K562 (cell line): ENCODE results near the gene LRRC15. TPM values are rescaled to one million over a fixed set of nuclear protein-coding genes. Genes with fewer than 3 reads are reported as not detected.

Source experiments
- ATAC-seq: fragments of 200-7000 bp; cut with Tn5 transposase; 3 replicates; pipeline ENCODE4 v1.9.1; 2020; ENCODE audit warnings: moderate library complexity
- BruUV-seq: library from RNA; stranded (reverse); fragments of 400-500 nt; replicated peaks from 2 replicates; lab custom pipeline; 2021; lab: Mats Ljungman, UMichigan
- CTCF ChIA-PET: fragments of 300-600 bp; formaldehyde crosslinking; extraction: SDS; loops from one replicate; lab custom pipeline; 2021; ENCODE audit warnings: low intra/inter-chr PET ratio; lab: Yijun Ruan, JAX
- POLR2A ChIA-PET: fragments of 300-600, 350-650 bp; sonication (Branson Sonifier 250); formaldehyde crosslinking; extraction: SDS; loops from one replicate; lab custom pipeline; 2021; ENCODE audit warnings: antibody characterized with exemption, inconsistent platforms; lab: Yijun Ruan, JAX
- DNase-seq, 4 experiments: peaks; one replicate each; pipeline versions ENCODE4 v3.0.0 to v3.0.0-alpha.2; 2011 to 2018; ENCODE audit warnings: low spot score in 3 of 4, mixed read lengths in 3 of 4; ENCODE audit errors: extremely low read depth in 1 of 4
- FAIRE-seq: peaks from 2 replicates; lab custom pipeline; 2011; peaks lifted over from hg19 to GRCh38; lab: Jason Lieb, UNC
- H2AFZ ChIP-seq: 2 replicates; pipeline ENCODE4 v1.6.0; 2011; ENCODE audit warnings: low read depth, low read length, control low read depth, inconsistent platforms
- H3K27ac ChIP-seq: fragments of 200-600 bp; 3 replicates; pipeline ENCODE4 v1.8.0; 2011; ENCODE audit warnings: low read depth, mild to moderate bottlenecking, control low read depth, inconsistent platforms, low read length, moderate library complexity, mixed read lengths; ENCODE audit errors: extremely low read depth
- H3K27me3 ChIP-seq, 2 experiments: fragments of 300-600 bp in 1 of 2; 2 replicates in 1 of 2; 3 replicates in 1 of 2; pipeline versions ENCODE4 v1.6.0 to v1.8.0; 2011; ENCODE audit warnings: inconsistent platforms in 2 of 2, low read length in 2 of 2, mild to moderate bottlenecking in 1 of 2, mixed read lengths in 1 of 2, moderate library complexity in 1 of 2; ENCODE audit not compliant: control insufficient read depth in 2 of 2, insufficient read depth in 2 of 2
- H3K36me3 ChIP-seq: fragments of 300-600 bp; 3 replicates; pipeline ENCODE4 v1.8.0; 2011; ENCODE audit warnings: mild to moderate bottlenecking, low read length, inconsistent platforms; ENCODE audit not compliant: control insufficient read depth, insufficient read depth
- H3K4me1 ChIP-seq, 2 experiments: fragments of 200-600 bp in 1 of 2; replicated peaks in 1 of 2; 2 replicates in 1 of 2; 3 replicates in 1 of 2; pipeline versions ENCODE4 v1.5.1 to v1.8.0; 2011; ENCODE audit warnings: inconsistent platforms in 2 of 2, low read length in 2 of 2, mild to moderate bottlenecking in 1 of 2, mixed read lengths in 1 of 2, moderate library complexity in 1 of 2; ENCODE audit not compliant: control insufficient read depth in 2 of 2, insufficient read depth in 2 of 2
- H3K4me2 ChIP-seq: 2 replicates; pipeline ENCODE4 v1.6.1; 2011; ENCODE audit warnings: low read length, control low read depth, inconsistent platforms, mixed read lengths; ENCODE audit not compliant: insufficient read depth
- H3K4me3 ChIP-seq: fragments of 200-600 bp; sonication (generic), shearing (Covaris generic); 2 replicates; pipeline ENCODE4 v1.5.1; 2016; ENCODE audit warnings: control low read depth, inconsistent platforms
- H3K79me2 ChIP-seq: fragments of 200-600 bp; 3 replicates; pipeline ENCODE4 v1.8.0; 2011; ENCODE audit warnings: low read length, inconsistent platforms; ENCODE audit not compliant: control insufficient read depth, insufficient read depth
- H3K9ac ChIP-seq, 2 experiments: 2 replicates each; pipeline versions ENCODE4 v1.6.0 to v1.6.1; 2011; ENCODE audit warnings: low read depth in 2 of 2, low read length in 2 of 2, control low read depth in 1 of 2, inconsistent platforms in 1 of 2, mild to moderate bottlenecking in 1 of 2, mixed read lengths in 1 of 2; ENCODE audit not compliant: insufficient read depth in 1 of 2
- H3K9me1 ChIP-seq: one replicate; pipeline ENCODE4 v1.6.0; 2011; ENCODE audit warnings: inconsistent platforms, mild to moderate bottlenecking, low read length, moderate library complexity; ENCODE audit not compliant: control insufficient read depth, insufficient read depth
- H3K9me3 ChIP-seq: replicated peaks from 2 replicates; pipeline ENCODE4 v1.5.1; 2011; ENCODE audit warnings: low read depth, low read length, inconsistent platforms; ENCODE audit not compliant: control insufficient read depth, insufficient read depth
- H4K20me1 ChIP-seq: replicated peaks from 2 replicates; pipeline ENCODE4 v1.6.1; 2011; ENCODE audit warnings: low read length, inconsistent platforms, mixed read lengths; ENCODE audit not compliant: control insufficient read depth, insufficient read depth
- FOSL1 ChIP-seq: fragments of 200-800 bp; sonication (Bioruptor generic); conservative IDR thresholded peaks from 2 replicates; pipeline ENCODE4 v1.6.1; 2016; ENCODE audit warnings: missing genetic modification characterization, missing compliant biosample characterization
- HDAC1 ChIP-seq, 2 experiments: fragments of 450-650 bp; IDR thresholded peaks; 2 replicates each; pipeline ENCODE4 v1.6.1; 2016 to 2017; ENCODE audit warnings: inconsistent platforms in 1 of 2, mild to moderate bottlenecking in 1 of 2, moderate library complexity in 1 of 2
- HDGF ChIP-seq: fragments of 450-650 bp; IDR thresholded peaks from 2 replicates; pipeline ENCODE4 v1.6.1; 2016
- HNRNPL ChIP-seq: fragments of 200-400 bp; formaldehyde crosslinking; IDR thresholded peaks from 2 replicates; pipeline ENCODE4 v1.6.1; 2017; ENCODE audit warnings: low read depth, mild to moderate bottlenecking, low read length
- KDM5B ChIP-seq: fragments of 200-600 bp; sonication (generic); IDR thresholded peaks from 2 replicates; pipeline ENCODE4 v1.6.1; 2012; ENCODE audit warnings: low read depth, mild to moderate bottlenecking, moderate library complexity, low read length, control low read depth, inconsistent platforms; ENCODE audit not compliant: insufficient replicate concordance
- MEIS2 ChIP-seq: fragments of 450-650 bp; IDR thresholded peaks from 2 replicates; pipeline ENCODE4 v1.6.1; 2014; ENCODE audit warnings: mild to moderate bottlenecking; ENCODE audit not compliant: partially characterized antibody
- NR2C2 ChIP-seq, 2 experiments: fragments of 200-800 bp in 1 of 2; sonication (Bioruptor generic) in 1 of 2; sonication (generic) in 1 of 2; formaldehyde crosslinking in 1 of 2; IDR thresholded peaks; 2 replicates each; pipeline versions ENCODE4 v1.6.1 to v1.8.0; 2016 to 2022; ENCODE audit warnings: mild to moderate bottlenecking in 1 of 2, missing compliant biosample characterization in 1 of 2, missing genetic modification characterization in 1 of 2, missing genetic modification reagents in 1 of 2
- USF1 ChIP-seq: sonication (generic); formaldehyde crosslinking; IDR thresholded peaks from 2 replicates; pipeline ENCODE4 v1.9.0; 2022; ENCODE audit warnings: mild to moderate bottlenecking, missing genetic modification reagents
- ZBTB2 ChIP-seq: fragments of 450-650 bp; IDR thresholded peaks from 2 replicates; pipeline ENCODE4 v1.6.1; 2016; ENCODE audit warnings: antibody characterized with exemption
- ZBTB33 ChIP-seq: sonication (generic); formaldehyde crosslinking; IDR thresholded peaks from 2 replicates; pipeline ENCODE4 v1.8.1; 2023; ENCODE audit warnings: mild to moderate bottlenecking, missing genetic modification reagents
- ZEB2 ChIP-seq: fragments of 450-650 bp; IDR thresholded peaks from 2 replicates; pipeline ENCODE4 v1.6.1; 2016
- WGBS: fragments of 100-300 bp; shearing (Covaris generic); methylation state at CpG from one replicate; pipeline ENCODE4 v1.1.6; 2016; ENCODE audit warnings: low coverage, mixed read lengths; ENCODE audit not compliant: insufficient coverage; ENCODE audit errors: missing lambda C conversion rate; 5-methylcytosine and 5-hydroxymethylcytosine counted together
- in situ Hi-C: fragments of 300-500 bp; cut with MboI; formaldehyde crosslinking; loops from 4 replicates; pipeline ENCODE4 v1.15.0; 2018; ENCODE audit warnings: inconsistent platforms, mixed read lengths
- intact Hi-C: fragments of 100-400 bp; cut with micrococcal nuclease; formaldehyde crosslinking; loops from 2 replicates; pipeline ENCODE4 v1.14.2; 2022
- polyA plus RNA-seq, 8 experiments: library from polyadenylated mRNA; depleted of rRNA in 4 of 8; stranded (reverse) in 5 of 8; unstranded in 3 of 8; fragments of >200 nt; fragmentation: Nextera tagmentation in 2 of 8; fragmentation: Illumina TruSeq in 1 of 8; extraction: Ambion mirVana in 2 of 8; extraction: Trizol in 1 of 8; gene quantifications; 2 replicates each; pipeline versions ENCODE4 v1.2.1 to v1.2.3, GENCODE V29; 2011 to 2014; ENCODE audit warnings: inconsistent platforms in 1 of 8, missing spikeins in 1 of 8
- total RNA-seq, 7 experiments: library from RNA; depleted of rRNA in 6 of 7; stranded (reverse); fragments of >200 nt in 6 of 7; fragmentation: Illumina TruSeq in 2 of 7; extraction: Trizol in 2 of 7; gene quantifications; 2 replicates each; pipeline versions ENCODE4 v1.2.1 to v1.2.3, GENCODE V29; 2011 to 2021; ENCODE audit warnings: low replicate concordance in 1 of 7
- TF ChIP-seq, protein P1 (sequence below): fragments of 450-650 bp; formaldehyde crosslinking; IDR thresholded peaks from 2 replicates; pipeline ENCODE4 v1.4.0; 2020; ENCODE audit warnings: mild to moderate bottlenecking

Gene LRRC15
- total and polyA plus RNA-seq, 9 of the 15 experiments (the other 6 are each of a cell fraction or from before 2014, with no cell fraction given) = not detected

- TF ChIP-seq, protein P1, sequence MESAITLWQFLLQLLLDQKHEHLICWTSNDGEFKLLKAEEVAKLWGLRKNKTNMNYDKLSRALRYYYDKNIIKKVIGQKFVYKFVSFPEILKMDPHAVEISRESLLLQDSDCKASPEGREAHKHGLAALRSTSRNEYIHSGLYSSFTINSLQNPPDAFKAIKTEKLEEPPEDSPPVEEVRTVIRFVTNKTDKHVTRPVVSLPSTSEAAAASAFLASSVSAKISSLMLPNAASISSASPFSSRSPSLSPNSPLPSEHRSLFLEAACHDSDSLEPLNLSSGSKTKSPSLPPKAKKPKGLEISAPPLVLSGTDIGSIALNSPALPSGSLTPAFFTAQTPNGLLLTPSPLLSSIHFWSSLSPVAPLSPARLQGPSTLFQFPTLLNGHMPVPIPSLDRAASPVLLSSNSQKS (CRISPR knock-in tag) = no peak
- TF ChIP-seq USF1 (no peak), KDM5B (no peak)
Observed at GRCh38 chr3:194328942-194329582, 40.5 kb downstream of the LRRC15 start (continued).

GRCh38 chr3:194328053-194328657, 41.4 kb downstream of the LRRC15 start:
- H3K9me1 ChIP-seq = no peaks in the 10 kb centered on the region
- no peak overlapping the region for H3K27ac ChIP-seq
- no TSS peak for BruUV-seq
- ChIA-PET CTCF (no interaction called here), POLR2A (interaction anchor here (0.6 to 1.1 kb wide), 3 partner anchors 14 to 668 kb away, joined by 3 to 4 read pairs (median 3); no protein-coding TSS in a partner anchor)
- peak; percentile 4; the same call in 1 of the 3 replicates for ATAC-seq
- H3K36me3 ChIP-seq = no peaks in the 10 kb centered on the region
- H3K9ac ChIP-seq = peak overlapping the region in 1 of 2 experiments; percentile 43; a peak in 1 of 4 replicates
- no peak for FAIRE-seq
- intact Hi-C loops (loop anchor here (10.0 kb wide), 1 partner anchor 733 kb away; the partner anchor contains the start of gene OPA1), in situ Hi-C loops (loop anchor here (10.0 to 25.0 kb wide), 2 partner anchors 673 to 1866 kb away; no protein-coding TSS in a partner anchor)
- H3K4me3 ChIP-seq = no peak overlapping the region
- peaks cover 0 to 52% of the 10 kb centered on the region in 2 experiments; a peak in 3 of 5 replicates for H3K27me3 ChIP-seq
- 21% methylated on average over 27 of the region's 27 CpGs for WGBS
- no peaks in the 10 kb centered on the region for H3K79me2 ChIP-seq
- no peak overlapping the region for H2AFZ ChIP-seq
- H3K4me1 ChIP-seq = peaks cover 8 to 45% of the 10 kb centered on the region in 2 experiments; a peak in 4 of 5 replicates
- H3K9me3 ChIP-seq = no peaks in the 10 kb centered on the region; the same call in 1 of the 2 replicates
- DNase-seq = peak; percentile 40 to 47 (median 46)
- peak overlapping the region; percentile 19; the same call in 1 of the 2 replicates for H3K4me2 ChIP-seq
- no peaks in the 10 kb centered on the region for H4K20me1 ChIP-seq
- no peak for TF ChIP-seq HNRNPL
- TF ChIP-seq ZBTB33 (CRISPR knock-in tag) = peak; percentile 94
- peak; percentile 47; the same call in 1 of the 2 replicates for TF ChIP-seq NR2C2 (CRISPR knock-in tag; IDR thresholded peaks at IDR 0.05)
- no peak for TF ChIP-seq NR2C2 (tag; IDR thresholded peaks at IDR 0.05)
- peak; percentile 10 for TF ChIP-seq MEIS2
- TF ChIP-seq HDAC1 (IDR thresholded peaks at IDR 0.05) = peak in 1 of 2 experiments; percentile 15; a peak in 1 of 4 replicates
- peak; percentile 13; the same call in 1 of the 2 replicates for TF ChIP-seq ZEB2
- peak; percentile 57 for TF ChIP-seq FOSL1 (tag)
- no peak for TF ChIP-seq HDGF
- peak; percentile 17; the same call in 1 of the 2 replicates for TF ChIP-seq ZBTB2
